PC-3 (cell line): ENCODE results near the gene SNRPN. TPM values are rescaled to one million over a fixed set of nuclear protein-coding genes. Genes with fewer than 3 reads are reported as not detected.
"Not testable (repeated sequence)": the region's sequence is repeated elsewhere in the genome, so short reads cannot be mapped to it uniquely, and the experiment has no call there.

Experiments
- ATAC-seq: fragments of 200-7000 bp; cut with Tn5 transposase; 2 replicates; pipeline ENCODE4 v1.9.1; 2020; ENCODE audit warnings: mild to moderate bottlenecking, moderate library complexity
- BruUV-seq: library from RNA; stranded (reverse); fragments of 400-500 nt; replicated peaks from 2 replicates; lab custom pipeline; 2021; lab: Mats Ljungman, UMichigan
- CTCF ChIA-PET: fragments of 300-600 bp; sonication (Branson Sonifier 250); formaldehyde crosslinking; loops from one replicate; lab custom pipeline; 2022; ENCODE audit warnings: antibody characterized with exemption; lab: Charles Lee
- POLR2A ChIA-PET: fragments of 300-600 bp; sonication (Branson Sonifier 250); formaldehyde crosslinking; loops from one replicate; lab custom pipeline; 2022; ENCODE audit warnings: antibody characterized with exemption; ENCODE audit not compliant: unreplicated experiment; lab: Charles Lee
- DNase-seq: peaks from one replicate; pipeline ENCODE4 v3.0.0-alpha.2; 2015
- H2AFZ ChIP-seq: fragments of 300-600 bp; sonication (generic); 2 replicates; pipeline ENCODE4 v1.6.0; 2016; ENCODE audit warnings: antibody characterized with exemption, low read length
- H3F3A ChIP-seq: fragments of 300-600 bp; sonication (generic); one replicate; pipeline ENCODE4 v1.6.0; 2017; ENCODE audit warnings: antibody characterized with exemption, low read length, control low read depth, mild to moderate bottlenecking; ENCODE audit not compliant: unreplicated experiment
- H3K27ac ChIP-seq: fragments of 300-600 bp; sonication (generic); 2 replicates; pipeline ENCODE4 v1.5.1; 2016; ENCODE audit warnings: mild to moderate bottlenecking, low read length
- H3K27me3 ChIP-seq: fragments of 300-600 bp; sonication (generic); 2 replicates; pipeline ENCODE4 v1.6.1; 2016; ENCODE audit warnings: low read length, mixed read lengths
- H3K36me3 ChIP-seq: fragments of 300-600 bp; sonication (generic); 2 replicates; pipeline ENCODE4 v1.6.1; 2016; ENCODE audit warnings: low read depth, mixed run types, low read length, mixed read lengths
- H3K4me1 ChIP-seq: fragments of 300-600 bp; sonication (generic); 2 replicates; pipeline ENCODE4 v1.5.1; 2016; ENCODE audit warnings: low read length; ENCODE audit not compliant: insufficient read depth
- H3K4me2 ChIP-seq: fragments of 300-600 bp; sonication (generic); 2 replicates; pipeline ENCODE4 v1.6.0; 2016; ENCODE audit warnings: low read length
- H3K4me3 ChIP-seq: fragments of 300-600 bp; sonication (generic); 2 replicates; pipeline ENCODE4 v1.5.1; 2016; ENCODE audit warnings: mild to moderate bottlenecking, low read length, mixed read lengths
- H3K79me2 ChIP-seq: fragments of 300-600 bp; sonication (generic); 2 replicates; pipeline ENCODE4 v1.6.1; 2017; ENCODE audit warnings: low read length, mixed read lengths
- H3K9ac ChIP-seq: fragments of 300-600 bp; sonication (generic); 2 replicates; pipeline ENCODE4 v1.6.0; 2016; ENCODE audit warnings: mild to moderate bottlenecking, low read length
- H3K9me2 ChIP-seq: fragments of 300-600 bp; sonication (generic); replicated peaks from 2 replicates; pipeline ENCODE4 v1.6.1; 2016; ENCODE audit warnings: mixed run types, low read length, mixed read lengths
- H3K9me3 ChIP-seq: fragments of 300-600 bp; sonication (generic); 2 replicates; pipeline ENCODE4 v1.6.1; 2016; ENCODE audit warnings: low read length, mixed read lengths
- H4K20me1 ChIP-seq: fragments of 300-600 bp; sonication (generic); 2 replicates; pipeline ENCODE4 v1.6.1; 2016; ENCODE audit warnings: low read length, mixed read lengths
- EZH2 ChIP-seq: fragments of 300-600 bp; sonication (generic); IDR thresholded peaks from one replicate; pipeline ENCODE4 v1.6.1; 2017; ENCODE audit warnings: antibody characterized with exemption, mild to moderate bottlenecking, low read length; ENCODE audit not compliant: unreplicated experiment
- EZH2phosphoT487 ChIP-seq: fragments of 300-600 bp; sonication (generic); IDR thresholded peaks from 2 replicates; pipeline ENCODE4 v1.6.1; 2018; ENCODE audit warnings: mild to moderate bottlenecking, antibody characterized with exemption, low read length, borderline replicate concordance
- intact Hi-C: fragments of 100-400 bp; cut with micrococcal nuclease; formaldehyde crosslinking; loops from 2 replicates; pipeline ENCODE4 v1.9.0; 2023
- total RNA-seq: library from RNA; depleted of rRNA; stranded (reverse); fragments of >200 nt; gene quantifications from 2 replicates; pipeline ENCODE4 v1.2.3, GENCODE V29; 2014
- TF ChIP-seq, protein P1 (sequence below): fragments of 300-600 bp; sonication (generic); conservative IDR thresholded peaks from 2 replicates; pipeline ENCODE4 v1.5.1; 2017; ENCODE audit warnings: antibody characterized with exemption, low read depth, mild to moderate bottlenecking, low read length

The SNRPN gene
- total RNA-seq, 1 experiment from 2014 or later, result 139 TPM

DNA sequence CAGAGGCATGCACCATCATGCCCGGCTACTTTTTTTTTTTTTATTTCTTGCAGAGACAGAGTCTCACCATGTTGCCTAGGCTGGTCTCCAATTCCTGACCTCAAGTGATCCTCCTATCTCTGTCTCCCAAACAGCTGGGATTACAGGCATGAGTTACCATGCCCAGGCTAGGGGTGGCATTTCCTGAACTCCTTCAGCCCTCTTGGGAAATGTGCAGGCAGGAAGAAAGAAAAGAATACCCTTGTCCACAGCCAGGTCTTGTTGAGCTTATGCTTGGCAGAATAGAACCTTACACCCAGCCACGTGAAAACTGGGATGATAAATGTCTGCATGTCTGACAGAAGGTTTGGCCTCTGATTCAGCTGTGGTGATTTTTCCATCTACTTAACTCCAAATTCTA lies 30.2 kb upstream of the SNRPN start:
- no peaks in the 10 kb centered on the region for H3K27me3 ChIP-seq
- ATAC-seq (no peak), DNase-seq (no peak)
- H3K9me2 ChIP-seq, result no peaks in the 10 kb centered on the region
- no peaks in the 10 kb centered on the region for H3F3A ChIP-seq
- H3K4me1 ChIP-seq, result 0 out of 2 replicates have a peak, but pooled peaks cover 4% of the 10 kb centered on the region
- no peak overlapping the region for H3K27ac ChIP-seq
- ChIA-PET CTCF (no interaction called here), POLR2A (no interaction called here)
- H3K4me2 ChIP-seq, result no peak overlapping the region
- no peaks in the 10 kb centered on the region for H4K20me1 ChIP-seq
- no peaks in the 10 kb centered on the region for H3K79me2 ChIP-seq
- no TSS peak for BruUV-seq
- H2AFZ ChIP-seq, result no peak overlapping the region
- no peak overlapping the region for H3K4me3 ChIP-seq
- no peaks in the 10 kb centered on the region for H3K9me3 ChIP-seq
- no peak overlapping the region for H3K9ac ChIP-seq
- TF ChIP-seq, protein P1, sequence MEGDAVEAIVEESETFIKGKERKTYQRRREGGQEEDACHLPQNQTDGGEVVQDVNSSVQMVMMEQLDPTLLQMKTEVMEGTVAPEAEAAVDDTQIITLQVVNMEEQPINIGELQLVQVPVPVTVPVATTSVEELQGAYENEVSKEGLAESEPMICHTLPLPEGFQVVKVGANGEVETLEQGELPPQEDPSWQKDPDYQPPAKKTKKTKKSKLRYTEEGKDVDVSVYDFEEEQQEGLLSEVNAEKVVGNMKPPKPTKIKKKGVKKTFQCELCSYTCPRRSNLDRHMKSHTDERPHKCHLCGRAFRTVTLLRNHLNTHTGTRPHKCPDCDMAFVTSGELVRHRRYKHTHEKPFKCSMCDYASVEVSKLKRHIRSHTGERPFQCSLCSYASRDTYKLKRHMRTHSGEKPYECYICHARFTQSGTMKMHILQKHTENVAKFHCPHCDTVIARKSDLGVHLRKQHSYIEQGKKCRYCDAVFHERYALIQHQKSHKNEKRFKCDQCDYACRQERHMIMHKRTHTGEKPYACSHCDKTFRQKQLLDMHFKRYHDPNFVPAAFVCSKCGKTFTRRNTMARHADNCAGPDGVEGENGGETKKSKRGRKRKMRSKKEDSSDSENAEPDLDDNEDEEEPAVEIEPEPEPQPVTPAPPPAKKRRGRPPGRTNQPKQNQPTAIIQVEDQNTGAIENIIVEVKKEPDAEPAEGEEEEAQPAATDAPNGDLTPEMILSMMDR, result no peak
- TF ChIP-seq EZH2 (no peak), EZH2phosphoT487 (no peak)
- intact Hi-C loops, result no loop called here
- no peaks in the 10 kb centered on the region for H3K36me3 ChIP-seq

DNA sequence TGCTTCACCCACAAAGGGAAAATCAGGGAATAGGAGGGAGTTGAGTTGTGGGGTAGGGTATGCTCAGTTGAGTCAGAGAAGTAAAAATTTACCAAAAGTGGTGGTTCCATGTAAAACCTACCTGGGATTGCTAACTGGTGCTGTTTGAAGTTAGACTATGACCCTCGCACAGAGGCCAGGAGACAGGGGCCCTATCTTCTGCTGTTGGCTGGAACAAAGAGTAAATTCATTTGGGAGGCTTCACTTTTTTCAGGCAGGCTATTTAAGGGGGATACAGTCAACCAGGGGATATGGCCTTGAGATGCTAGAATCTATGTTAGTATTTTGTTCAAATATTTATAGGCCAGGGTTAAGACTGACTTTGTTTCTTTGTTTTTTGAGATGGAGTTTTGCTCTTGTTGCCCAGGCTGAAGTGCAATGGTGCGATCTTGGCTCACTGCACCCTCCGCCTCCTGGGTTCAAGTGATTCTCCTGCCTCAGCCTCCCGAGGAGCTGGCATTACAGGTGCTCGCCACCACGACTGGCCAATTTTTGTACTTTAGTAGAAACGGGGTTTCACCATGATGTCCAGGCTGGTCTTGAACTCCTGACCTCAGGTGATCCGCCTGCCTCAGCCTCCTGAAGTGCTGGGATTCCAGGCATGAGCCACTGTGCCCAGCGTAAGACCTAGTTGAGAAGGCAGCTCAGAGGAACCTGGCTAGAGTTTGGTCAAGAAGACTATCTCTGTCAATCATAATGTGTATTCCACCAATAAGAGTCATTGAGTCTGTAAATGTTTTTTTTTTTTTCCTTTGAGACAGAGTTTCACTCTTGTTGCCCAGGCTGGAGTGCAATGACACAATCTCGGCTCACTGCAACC lies 22.7 kb upstream of the SNRPN start:
- H3K9me2 ChIP-seq, DNase-seq, H4K20me1 ChIP-seq, CTCF ChIA-PET, H3K9ac ChIP-seq, H3F3A ChIP-seq, H3K79me2 ChIP-seq, H3K4me1 ChIP-seq, H3K4me2 ChIP-seq, H3K36me3 ChIP-seq, intact Hi-C loops, ATAC-seq, H3K27me3 ChIP-seq, H3K9me3 ChIP-seq, BruUV-seq, POLR2A ChIA-PET, H3K4me3 ChIP-seq, H2AFZ ChIP-seq, H3K27ac ChIP-seq: not testable (repeated sequence)

DNA sequence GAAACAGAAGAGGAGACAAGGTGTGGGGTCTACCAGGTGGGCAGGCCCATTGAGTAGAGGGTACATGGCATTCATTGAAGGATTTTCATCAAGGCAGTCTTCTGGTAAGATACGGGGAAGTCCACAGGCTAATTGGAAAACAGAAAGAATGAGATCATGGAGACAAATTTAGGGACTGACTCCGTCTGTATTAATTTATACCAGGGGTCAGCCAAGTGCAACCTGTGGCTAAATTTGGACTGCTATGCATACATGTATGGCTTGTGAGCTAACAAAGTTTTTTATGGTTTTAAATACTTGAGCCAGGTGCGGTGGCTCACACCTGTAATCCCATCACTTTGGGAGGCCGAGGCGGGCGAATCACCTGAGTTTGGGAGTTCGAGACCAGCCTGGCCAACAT lies 21.1 kb upstream of the SNRPN start:
- no peak for ATAC-seq
- Histone ChIP-seq H3F3A (no peaks in the 10 kb centered on the region), H3K27me3 (no peaks in the 10 kb centered on the region), H3K9ac (no peak overlapping the region), H3K9me3 (no peaks in the 10 kb centered on the region), H3K9me2 (no peaks in the 10 kb centered on the region), H4K20me1 (no peaks in the 10 kb centered on the region), H3K4me3 (no peak overlapping the region), H3K79me2 (no peaks in the 10 kb centered on the region), H3K36me3 (no peaks in the 10 kb centered on the region), H2AFZ (no peak overlapping the region), H3K4me2 (no peak overlapping the region), H3K4me1 (no peaks in the 10 kb centered on the region), H3K27ac (no peak overlapping the region)
- intact Hi-C loops, result no loop called here
- TF ChIP-seq, protein P1, result no peak
- TF ChIP-seq EZH2phosphoT487, result no peak
- TF ChIP-seq EZH2, result no peak
- POLR2A ChIA-PET, result no interaction called here
- CTCF ChIA-PET, result no interaction called here
- BruUV-seq, result no TSS peak
- DNase-seq, result no peak

- H3F3A ChIP-seq, H3K9ac ChIP-seq, BruUV-seq, intact Hi-C loops, H3K79me2 ChIP-seq, DNase-seq, H3K27me3 ChIP-seq, H3K36me3 ChIP-seq, H3K27ac ChIP-seq, H3K4me2 ChIP-seq, POLR2A ChIA-PET, H3K4me1 ChIP-seq, H4K20me1 ChIP-seq, H3K9me3 ChIP-seq, CTCF ChIA-PET, H3K4me3 ChIP-seq, H2AFZ ChIP-seq, ATAC-seq, H3K9me2 ChIP-seq: not testable (repeated sequence)
Measured at GRCh38 chr15:24938224-24938623, 16.6 kb upstream of the SNRPN start.
